ENCODE data around the gene TM9SF1.

Gene TM9SF1

DNA sequence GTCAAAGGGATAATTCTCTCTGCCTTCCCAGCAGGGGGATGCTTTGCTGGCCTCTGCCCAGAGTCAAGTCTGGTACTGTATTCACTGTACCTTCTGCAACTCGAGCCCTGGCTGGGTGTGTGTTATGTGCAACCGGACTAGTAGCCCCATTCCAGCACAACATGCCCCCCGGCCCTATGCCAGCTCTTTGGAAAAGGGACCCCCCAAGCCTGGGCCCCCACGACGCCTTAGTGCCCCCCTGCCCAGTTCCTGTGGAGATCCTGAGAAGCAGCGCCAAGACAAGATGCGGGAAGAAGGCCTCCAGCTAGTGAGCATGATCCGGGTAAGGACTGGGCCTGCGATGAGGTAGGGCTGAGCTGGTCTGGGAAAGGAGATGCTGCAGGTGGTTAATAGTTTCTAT lies 44.7 kb downstream of the TM9SF1 start:
- no peak for DNase-seq

DNA sequence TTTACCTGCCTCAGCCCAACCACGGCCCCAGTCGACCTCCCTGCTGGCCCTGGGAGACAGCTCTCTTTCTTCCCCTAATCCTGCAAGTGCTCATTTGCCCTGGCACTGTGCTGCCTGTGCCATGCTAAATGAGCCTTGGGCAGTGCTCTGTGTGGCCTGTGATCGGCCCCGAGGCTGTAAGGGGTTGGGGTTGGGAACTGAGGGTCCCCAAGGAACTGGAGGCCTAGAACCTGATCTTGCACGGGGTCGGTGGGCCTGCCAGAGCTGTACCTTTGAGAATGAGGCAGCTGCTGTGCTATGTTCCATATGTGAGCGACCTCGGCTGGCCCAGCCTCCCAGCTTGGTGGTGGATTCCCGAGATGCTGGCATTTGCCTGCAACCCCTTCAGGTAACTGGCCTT lies 45.2 kb downstream of the TM9SF1 start:
- DNase-seq = no peak

DNA sequence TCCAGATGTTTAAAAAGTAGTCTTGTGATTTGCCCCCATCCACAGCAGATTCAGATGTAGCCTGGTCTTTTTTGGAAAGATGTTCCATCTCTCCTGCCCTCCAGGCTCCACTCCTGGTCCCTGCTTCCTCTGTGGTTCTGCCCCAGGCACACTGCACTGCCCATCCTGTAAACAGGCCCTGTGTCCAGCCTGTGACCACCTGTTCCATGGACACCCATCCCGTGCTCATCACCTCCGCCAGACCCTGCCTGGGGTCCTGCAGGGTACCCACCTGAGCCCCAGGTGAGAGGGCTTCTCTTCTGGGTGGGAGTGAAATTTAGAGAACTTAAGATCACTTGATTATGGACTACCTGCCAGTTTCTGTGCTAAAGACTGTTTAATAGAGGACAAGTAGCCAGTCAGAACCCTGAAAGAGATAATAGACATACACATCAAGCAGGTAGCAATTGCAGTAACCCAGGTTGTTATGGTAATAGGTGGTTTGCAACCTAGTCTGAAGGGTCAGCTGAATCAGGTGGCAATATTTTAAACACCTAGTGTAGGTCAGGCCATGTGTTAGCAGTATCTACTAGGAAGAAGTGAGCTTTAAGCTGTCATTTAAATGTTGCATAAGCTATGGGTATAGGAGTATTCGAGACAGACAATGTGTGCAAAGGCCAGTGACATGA lies 45.8 kb downstream of the TM9SF1 start:
- no peak for DNase-seq

DNA sequence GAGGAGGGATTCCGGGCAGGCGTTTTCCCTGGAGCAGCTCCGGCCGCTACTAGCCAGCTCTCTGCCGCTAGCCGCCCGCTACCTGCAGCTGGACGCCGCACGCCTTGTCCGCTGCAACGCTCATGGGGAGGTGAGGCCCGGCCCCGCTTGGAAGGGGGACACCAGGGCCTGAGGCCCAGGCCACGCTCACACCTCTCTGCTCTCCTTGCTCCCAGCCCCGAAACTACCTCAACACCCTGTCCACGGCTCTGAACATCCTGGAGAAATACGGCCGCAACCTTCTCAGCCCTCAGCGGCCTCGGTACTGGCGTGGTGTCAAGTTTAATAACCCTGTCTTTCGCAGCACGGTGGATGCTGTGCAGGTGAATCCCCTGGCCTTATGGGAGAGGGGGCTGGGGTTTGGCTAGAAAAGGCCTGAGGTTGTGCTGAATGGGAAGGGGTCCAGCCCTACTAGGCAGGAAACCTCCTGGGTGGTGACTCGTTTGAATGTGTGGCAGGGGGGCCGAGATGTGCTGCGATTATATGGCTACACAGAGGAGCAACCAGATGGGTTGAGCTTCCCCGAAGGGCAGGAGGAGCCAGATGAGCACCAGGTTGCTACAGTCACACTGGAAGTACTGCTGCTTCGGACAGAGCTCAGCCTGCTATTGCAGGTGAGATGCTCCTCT lies 47.3 kb downstream of the TM9SF1 start:
- no peak for DNase-seq

DNA sequence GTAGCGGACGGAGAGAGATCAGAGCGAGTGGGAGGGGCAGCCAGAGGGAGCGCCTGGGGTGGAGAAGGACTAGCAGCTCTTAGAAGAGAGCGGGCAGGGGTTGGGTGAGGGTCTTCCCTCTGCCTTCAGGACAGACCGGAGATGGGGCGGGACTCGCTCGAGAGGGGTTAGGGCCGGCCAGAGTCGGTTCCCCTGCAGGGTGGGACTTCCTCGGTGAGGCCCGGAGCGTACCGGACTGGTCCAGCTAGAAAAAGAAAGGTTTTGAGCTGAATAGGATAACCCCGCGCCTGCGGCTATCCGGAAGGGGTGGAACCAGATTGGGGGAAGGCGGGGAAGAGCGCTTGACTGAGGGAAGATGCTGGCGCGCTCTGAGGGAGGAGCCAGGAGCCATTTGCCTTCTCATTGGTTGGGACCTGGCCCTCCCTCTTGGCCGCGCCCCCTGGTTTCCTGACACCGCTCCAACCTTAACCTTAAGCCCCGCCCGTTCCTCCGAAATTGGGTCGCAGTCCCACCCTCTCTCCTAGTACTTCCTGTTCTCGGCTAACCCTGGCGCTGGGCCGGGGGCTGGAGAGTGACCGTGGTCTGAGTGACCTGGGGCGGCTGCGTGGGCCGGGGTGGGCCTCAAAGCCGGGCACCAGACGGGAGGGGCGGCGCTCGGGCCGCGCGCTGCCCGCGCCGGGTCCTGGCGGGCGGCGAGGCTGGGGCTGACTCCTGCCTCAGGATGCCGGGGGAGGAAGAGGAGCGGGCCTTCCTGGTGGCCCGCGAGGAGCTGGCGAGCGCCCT lies 48.1 kb downstream of the TM9SF1 start, which contains the start of gene RNF31:
Gene RNF31 (plus strand): TSS at position 521 of the 783 bp plus-strand sequence. CDS start 201 bp downstream, at position 722.
- DNase-seq = peak; percentile 99

DNA sequence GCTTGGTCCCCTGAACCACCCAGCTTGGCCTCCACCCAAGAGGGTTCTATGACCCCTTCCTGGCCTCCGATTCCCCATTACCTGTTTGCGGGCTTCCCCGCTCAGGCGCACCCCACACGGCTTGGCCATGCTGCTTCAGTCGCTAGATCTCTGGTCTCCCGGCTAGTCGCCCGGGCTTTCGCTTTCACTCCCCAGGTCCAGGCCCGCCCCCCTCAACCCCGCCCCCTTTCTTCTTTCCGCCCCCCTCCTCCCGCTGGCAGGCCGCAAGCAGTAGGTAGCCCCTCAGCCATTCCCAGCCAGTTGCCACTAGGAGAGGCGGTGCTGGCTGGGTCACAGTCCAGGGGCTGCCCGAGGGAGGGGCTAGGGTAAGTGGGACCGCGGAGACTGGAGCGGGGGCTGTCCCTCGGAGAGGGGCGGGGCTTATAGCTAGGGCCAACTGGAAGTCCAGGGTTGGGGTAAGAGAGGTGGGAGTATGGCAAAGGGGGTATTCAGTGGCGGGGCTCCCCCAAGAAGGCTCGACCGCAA lies 48.7 kb downstream of the TM9SF1 start, which contains the start of gene PSME2:
Gene PSME2 (minus strand): TSS at position 158 of the 525 bp plus-strand sequence. CDS start 29 bp downstream, at position 129.
- DNase-seq = peak; percentile 98

DNA sequence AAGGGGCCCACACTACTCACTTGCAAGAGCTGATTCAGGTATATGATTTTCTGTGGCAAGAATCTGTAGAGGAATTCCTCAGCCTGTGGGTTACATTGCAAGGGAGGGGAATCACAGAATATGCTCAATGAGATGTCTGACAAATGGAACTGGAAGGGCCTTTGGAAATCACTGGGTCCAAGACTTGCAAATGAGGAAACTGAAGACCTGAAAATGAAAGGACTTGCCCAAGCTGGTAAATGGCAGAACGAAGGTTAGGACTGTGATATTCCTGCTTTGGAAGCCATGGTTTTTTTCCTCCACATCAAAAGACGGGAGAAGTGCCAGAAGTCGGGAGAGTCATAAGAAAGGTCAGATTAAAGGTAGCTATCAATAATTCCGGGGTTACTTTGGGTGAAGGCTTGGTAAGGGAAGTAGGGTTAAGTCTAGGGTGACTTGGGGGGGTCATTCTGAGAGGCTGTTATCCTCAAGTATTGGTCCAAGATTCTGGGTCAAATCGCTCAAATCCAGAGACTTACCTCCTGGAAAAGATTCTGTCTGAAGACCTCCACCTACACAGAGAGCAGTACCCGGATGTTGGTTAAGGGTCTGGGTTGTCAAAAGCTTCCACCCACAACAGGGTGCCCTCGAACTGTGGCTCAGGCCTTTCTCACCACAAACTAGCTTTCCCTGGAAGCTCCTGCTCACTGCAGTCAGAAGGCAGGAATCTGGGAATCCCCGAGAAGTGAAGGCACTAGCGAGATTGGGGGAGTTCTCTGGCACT lies 49.4 kb downstream of the TM9SF1 start:
- peak; percentile 71 for DNase-seq

DNA sequence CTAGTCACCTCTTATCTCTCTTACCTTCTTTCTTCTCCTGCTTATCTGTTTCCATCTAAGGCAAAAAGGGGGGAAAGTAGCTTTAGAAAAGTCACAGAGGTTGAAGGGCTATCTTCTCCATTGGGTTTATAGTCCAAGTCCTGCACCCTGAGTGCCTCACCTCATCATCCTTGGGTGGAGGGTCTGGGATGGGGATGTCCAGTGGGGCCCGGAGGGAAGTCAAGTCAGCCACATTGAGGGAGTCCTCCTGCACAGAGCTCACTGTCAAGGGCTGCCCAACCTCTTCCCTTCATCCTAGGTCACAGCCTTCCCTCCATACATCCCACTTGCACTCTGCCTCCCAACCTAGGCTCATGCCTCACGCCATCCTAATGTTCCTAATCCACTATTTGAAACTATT lies 50.0 kb downstream of the TM9SF1 start:
- DNase-seq = no peak

DNA sequence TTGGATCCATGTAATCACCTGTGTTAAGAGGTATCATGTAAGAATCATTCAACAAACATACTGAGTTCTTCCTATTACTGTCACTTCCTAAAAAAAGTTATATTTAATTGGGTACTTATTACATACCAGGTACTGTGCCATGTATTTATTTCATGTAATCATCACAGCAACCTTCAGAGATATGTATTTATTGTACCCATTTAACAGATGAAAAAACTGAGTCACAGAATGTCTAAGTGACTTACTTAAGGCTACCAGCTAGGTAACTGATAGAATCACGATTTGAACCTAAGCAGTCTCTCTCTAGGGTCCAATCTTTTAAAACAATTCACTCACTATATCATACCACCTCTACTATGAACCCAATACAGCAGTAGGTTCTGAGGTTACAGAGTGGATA lies 50.8 kb downstream of the TM9SF1 start:
- DNase-seq = no peak

DNA sequence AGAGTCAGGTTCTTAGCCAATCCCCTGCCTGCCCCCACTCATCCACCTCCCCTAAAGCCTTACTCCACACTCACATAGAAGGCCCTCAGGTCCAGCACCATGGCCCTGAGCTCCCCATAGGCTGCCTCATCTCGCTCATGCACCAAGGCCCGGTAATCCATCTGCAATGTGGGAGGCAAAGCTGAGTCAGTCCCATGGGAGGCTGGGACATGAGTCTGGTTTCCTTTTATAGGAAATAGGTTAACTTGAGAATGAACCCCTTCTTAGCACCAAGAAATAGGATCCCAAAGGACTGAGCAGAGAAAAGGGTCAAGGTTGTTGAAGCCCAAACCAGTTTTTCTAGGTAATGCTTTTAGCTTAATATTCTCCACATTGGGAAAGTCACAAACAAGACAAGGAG lies 51.7 kb downstream of the TM9SF1 start:
- peak; percentile 88 for DNase-seq

DNA sequence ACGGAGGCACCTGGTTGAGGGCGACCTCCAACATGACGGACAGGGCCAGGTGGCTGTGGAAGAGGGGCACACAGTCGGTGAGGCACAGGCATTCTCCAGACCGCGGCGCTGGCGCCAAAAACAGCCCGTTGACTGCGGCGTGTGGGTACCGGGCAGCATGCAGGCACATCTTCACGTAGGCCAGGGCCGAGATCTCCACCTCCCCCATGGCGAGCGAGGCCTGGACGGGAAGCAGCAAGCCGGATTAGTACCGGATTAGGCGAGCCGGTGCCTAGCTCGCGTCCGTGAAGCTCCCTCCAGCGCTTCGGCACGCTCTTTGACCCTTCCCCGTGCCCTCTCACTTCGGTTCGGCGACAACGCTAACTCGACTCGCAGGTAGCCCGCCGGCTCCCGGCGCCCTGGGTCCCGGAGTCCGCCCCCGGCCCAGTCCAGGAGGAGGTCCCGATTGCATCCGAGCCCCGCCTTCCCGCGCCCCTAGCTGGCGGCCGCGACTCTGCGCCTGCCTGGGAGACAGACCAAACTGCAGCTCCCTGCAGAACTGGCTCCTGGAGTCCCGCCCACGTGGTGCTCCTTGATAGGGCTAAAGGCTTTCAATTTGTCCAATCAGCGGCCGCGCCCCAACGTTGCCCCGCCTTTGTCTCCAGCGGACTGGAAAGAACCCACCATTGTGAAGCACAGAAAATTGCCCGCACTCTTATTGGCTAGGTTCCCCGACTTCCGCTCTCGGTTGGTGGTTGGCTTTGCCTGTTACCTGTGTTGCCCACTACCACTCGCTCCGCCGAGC lies 54.0 kb downstream of the TM9SF1 start, which contains the start of gene EMC9:
Gene EMC9 (minus strand): TSS at position 495 of the 784 bp plus-strand sequence. CDS start 287 bp downstream, at position 208.
- peak; percentile 99 for DNase-seq

DNA sequence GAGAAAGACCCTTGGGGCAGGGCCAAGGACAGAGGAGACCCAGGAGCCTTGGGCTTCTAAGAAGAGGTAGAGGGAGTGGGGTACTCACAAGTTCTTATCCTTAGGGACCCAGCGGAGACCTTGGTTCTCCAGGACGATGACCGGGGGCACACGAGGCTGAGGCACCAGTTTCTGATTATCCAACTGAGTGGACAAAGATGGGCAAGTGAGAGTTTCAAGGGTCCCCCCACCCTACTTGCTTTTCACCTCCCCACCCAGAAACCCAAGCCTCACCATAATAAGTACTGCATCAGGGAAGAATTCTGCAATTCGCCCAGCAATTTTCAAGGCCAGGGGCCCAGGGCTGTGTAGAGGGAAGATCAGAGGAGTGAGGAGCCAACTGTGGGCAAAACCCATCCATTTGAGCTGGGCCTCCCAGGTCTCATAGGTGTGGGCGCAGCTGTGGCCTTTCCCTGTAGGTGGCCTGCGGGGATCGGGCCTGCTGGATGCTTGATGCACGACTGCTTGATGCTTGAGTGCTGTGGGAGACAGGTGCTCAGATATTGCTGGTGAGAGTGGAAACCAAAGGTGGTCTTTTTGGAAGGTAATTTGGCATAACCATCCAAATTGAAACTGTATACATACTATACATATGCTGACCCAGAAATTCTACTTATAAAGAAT lies 55.8 kb downstream of the TM9SF1 start:
- no peak for DNase-seq

Data from fibroblast of skin of back (primary cell).